Uterus (tissue), 2 donors: ENCODE measurements around the gene ALKBH6.

Experiments
- CTCF ChIP-seq, 4 experiments: fragments of 200-600 bp in 2 of 4; fragments of 450-650 bp in 2 of 4; sonication (generic) in 2 of 4; IDR thresholded peaks; one replicate each; pipeline ENCODE4 v1.5.1; 2016 to 2019; ENCODE audit warnings: antibody characterized with exemption in 4 of 4, mild to moderate bottlenecking in 2 of 4, moderate library complexity in 1 of 4
- POLR2A ChIP-seq, 2 donors: fragments of 450-650 bp; IDR thresholded peaks; one replicate each; pipeline ENCODE4 v1.6.1; 2016; ENCODE audit warnings: antibody characterized with exemption in 2 of 2, mild to moderate bottlenecking in 1 of 2, moderate library complexity in 1 of 2

- no peak for TF ChIP-seq CTCF (IDR thresholded peaks at IDR 0.05)
- no peak for TF ChIP-seq POLR2A (IDR thresholded peaks at IDR 0.05)
These were observed 22.1 kb downstream of the ALKBH6 start for GRCh38 chr19:35991731-35992450.
